Ishikawa (cell line): ENCODE data around the gene PRX.

Experiments used
- CEBPB ChIP-seq: IDR thresholded peaks from 2 replicates; pipeline ENCODE4 v1.6.1; 2012
- CREB1 ChIP-seq: IDR thresholded peaks from 2 replicates; pipeline ENCODE4 v1.6.1; 2012; ENCODE audit warnings: low read depth
- EGR1 ChIP-seq: IDR thresholded peaks from 2 replicates; pipeline ENCODE4 v1.6.1; 2012
- EP300 ChIP-seq: IDR thresholded peaks from 2 replicates; pipeline ENCODE4 v1.6.1; 2012; ENCODE audit warnings: borderline replicate concordance
- FOXM1 ChIP-seq: IDR thresholded peaks from 2 replicates; pipeline ENCODE4 v1.6.1; 2012; ENCODE audit warnings: low read depth, borderline replicate concordance
- MAX ChIP-seq: IDR thresholded peaks from 2 replicates; pipeline ENCODE4 v1.6.1; 2012
- NFIC ChIP-seq: IDR thresholded peaks from 2 replicates; pipeline ENCODE4 v1.6.1; 2012
- RAD21 ChIP-seq: IDR thresholded peaks from 2 replicates; pipeline ENCODE4 v1.6.1; 2012; ENCODE audit warnings: low read depth
- REST ChIP-seq: IDR thresholded peaks from 2 replicates; pipeline ENCODE4 v1.6.1; 2012; ENCODE audit warnings: low read depth, mild to moderate bottlenecking
- TAF1 ChIP-seq: IDR thresholded peaks from 2 replicates; pipeline ENCODE4 v1.6.1; 2012; ENCODE audit warnings: low read depth, mild to moderate bottlenecking
- TCF12 ChIP-seq: IDR thresholded peaks from 2 replicates; pipeline ENCODE4 v1.6.1; 2012; ENCODE audit warnings: low read depth
- TEAD4 ChIP-seq: IDR thresholded peaks from 2 replicates; pipeline ENCODE4 v1.6.1; 2012
- USF1 ChIP-seq: IDR thresholded peaks from 2 replicates; pipeline ENCODE4 v1.6.1; 2012
- YY1 ChIP-seq: IDR thresholded peaks from 2 replicates; pipeline ENCODE4 v1.6.1; 2012; ENCODE audit warnings: low read depth
- ZBTB7A ChIP-seq: IDR thresholded peaks from 2 replicates; pipeline ENCODE4 v1.6.1; 2012; ENCODE audit warnings: low read depth

Gene PRX

GRCh38 chr19:40362160-40362559 lies 51.0 kb downstream of the PRX start:
- TF ChIP-seq YY1, result no peak
- no peak for TF ChIP-seq USF1
- TF ChIP-seq TCF12, result no peak
- no peak for TF ChIP-seq CREB1
- no peak for TF ChIP-seq RAD21
- no peak for TF ChIP-seq EP300
- TF ChIP-seq FOXM1, result no peak
- TF ChIP-seq ZBTB7A, result no peak
- no peak for TF ChIP-seq MAX
- TF ChIP-seq REST, result no peak
- no peak for TF ChIP-seq NFIC
- TF ChIP-seq TAF1, result no peak
- no peak for TF ChIP-seq CEBPB
- TF ChIP-seq EGR1, result no peak
- no peak for TF ChIP-seq TEAD4

GRCh38 chr19:40360708-40361241 lies 52.4 kb downstream of the PRX start:
- no peak for TF ChIP-seq CEBPB
- no peak for TF ChIP-seq CREB1
- TF ChIP-seq TEAD4, result no peak
- no peak for TF ChIP-seq EP300
- TF ChIP-seq TCF12, result no peak
- TF ChIP-seq USF1, result no peak
- TF ChIP-seq REST, result no peak
- no peak for TF ChIP-seq NFIC
- TF ChIP-seq TAF1, result no peak
- no peak for TF ChIP-seq ZBTB7A
- TF ChIP-seq EGR1, result no peak
- TF ChIP-seq MAX, result no peak
- no peak for TF ChIP-seq FOXM1
- no peak for TF ChIP-seq RAD21
- TF ChIP-seq YY1, result no peak

- TF ChIP-seq RAD21, result no peak
Observed at GRCh38 chr19:40360020-40360707, 53.0 kb downstream of the PRX start.

GRCh38 chr19:40358773-40359172 lies 54.4 kb downstream of the PRX start:
- TF ChIP-seq USF1 (no peak), TCF12 (no peak), EP300 (no peak), YY1 (no peak), EGR1 (no peak), FOXM1 (no peak), MAX (no peak), CEBPB (no peak), REST (no peak), CREB1 (no peak), ZBTB7A (no peak), TAF1 (no peak), NFIC (no peak), RAD21 (no peak), TEAD4 (no peak)
